NCI-H345 (cell line): ENCODE results near the gene MBTD1.
"Not testable (repeated sequence)": the region's sequence is repeated elsewhere in the genome, so short reads cannot be mapped to it uniquely, and the experiment has no call there.

Source experiments
- DNase-seq: peaks from one replicate; lab custom pipeline; 2025; lab: John Stamatoyannopoulos, UW

MBTD1 gene

DNA sequence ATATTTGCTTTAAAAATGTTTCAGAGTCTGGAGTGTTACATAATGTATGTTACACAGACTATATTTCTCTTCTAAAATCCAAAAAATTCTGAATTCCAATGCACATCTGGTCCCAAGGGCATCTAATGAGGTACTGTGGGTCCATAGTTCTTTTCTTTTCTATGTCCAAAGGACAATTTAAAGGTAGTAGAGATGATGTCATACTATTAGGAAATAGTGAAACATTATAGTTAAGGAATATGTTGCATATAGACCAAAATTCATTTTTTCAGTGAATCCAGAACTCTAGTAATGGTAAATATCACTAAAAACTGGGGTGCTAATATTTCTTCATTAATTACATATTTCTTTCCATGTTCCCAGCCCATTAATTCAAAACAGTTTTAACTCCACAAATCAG, 70.7 kb downstream of the MBTD1 start:
- no peak for DNase-seq

DNA sequence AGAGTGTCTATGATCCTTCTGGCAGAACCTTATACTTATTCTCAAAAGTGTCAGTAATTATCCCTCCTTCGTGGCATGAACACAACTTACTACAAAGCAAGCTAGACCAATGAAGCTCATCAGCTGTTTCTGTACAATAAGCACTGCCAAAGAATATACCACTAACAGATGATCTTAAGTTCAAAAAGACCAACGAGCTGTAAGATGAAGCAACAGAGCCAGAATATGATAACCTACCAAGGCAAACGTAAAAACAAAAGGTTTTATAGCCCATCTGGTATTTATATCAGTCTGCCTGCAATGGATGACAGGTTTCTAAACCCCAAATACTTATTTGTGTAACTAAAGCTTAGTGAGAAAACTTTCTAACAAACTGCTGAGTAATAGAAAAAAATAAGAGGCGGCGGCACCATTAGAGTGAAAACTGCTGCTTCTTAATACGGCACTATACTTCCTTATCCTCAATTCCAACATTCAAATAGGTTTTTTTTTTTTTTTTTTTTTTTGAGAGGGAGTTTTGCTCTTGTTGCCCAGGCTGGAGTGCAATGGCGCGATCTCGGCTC, 71.5 kb downstream of the MBTD1 start:
- DNase-seq: no peak

DNA sequence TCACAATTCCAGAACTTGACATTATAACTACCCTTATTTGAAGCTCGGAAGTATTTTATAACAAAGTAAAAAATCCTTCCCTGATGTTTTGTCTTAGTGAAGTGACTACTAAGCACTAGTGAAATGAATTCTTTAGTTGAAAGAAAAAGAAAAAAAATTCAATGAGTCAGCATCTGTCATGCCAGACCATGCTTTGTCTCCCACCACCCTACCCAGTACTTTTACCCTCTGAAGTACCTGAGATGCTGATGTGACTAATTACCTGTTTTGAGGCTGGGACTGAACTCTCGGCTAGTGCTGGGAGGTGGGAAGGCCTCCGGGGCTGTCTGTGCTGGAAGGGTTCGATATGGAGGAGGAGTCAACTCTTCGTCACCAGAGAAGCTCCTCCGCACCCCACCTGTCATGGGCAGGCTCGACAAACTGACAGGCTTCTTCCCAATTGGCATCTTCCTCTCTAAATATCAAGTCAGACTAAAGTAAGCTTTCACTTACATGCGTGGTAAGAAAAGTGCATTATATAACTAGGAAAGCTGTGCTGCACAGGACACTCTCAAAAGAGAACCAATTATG, 74.0 kb downstream of the MBTD1 start:
- no peak for DNase-seq

DNA sequence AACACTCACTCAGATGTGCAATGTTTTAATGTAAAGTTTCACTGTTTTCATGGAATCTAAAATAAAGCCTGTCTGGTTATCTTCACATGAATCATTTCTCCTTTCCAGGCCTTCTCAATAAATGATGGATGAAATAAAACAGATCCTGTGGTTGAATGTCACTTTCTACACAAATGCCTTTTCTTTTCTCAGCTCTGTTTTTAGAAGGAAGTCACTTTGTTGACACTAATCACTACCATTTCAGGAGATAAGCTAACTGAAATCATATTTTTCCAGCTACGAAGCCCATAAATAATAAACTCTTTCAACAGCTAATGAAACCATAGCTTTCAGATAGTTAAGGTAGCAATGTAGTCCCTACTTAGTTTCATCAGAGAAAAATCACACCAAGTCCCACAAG, 75.7 kb downstream of the MBTD1 start:
- no peak for DNase-seq

DNA sequence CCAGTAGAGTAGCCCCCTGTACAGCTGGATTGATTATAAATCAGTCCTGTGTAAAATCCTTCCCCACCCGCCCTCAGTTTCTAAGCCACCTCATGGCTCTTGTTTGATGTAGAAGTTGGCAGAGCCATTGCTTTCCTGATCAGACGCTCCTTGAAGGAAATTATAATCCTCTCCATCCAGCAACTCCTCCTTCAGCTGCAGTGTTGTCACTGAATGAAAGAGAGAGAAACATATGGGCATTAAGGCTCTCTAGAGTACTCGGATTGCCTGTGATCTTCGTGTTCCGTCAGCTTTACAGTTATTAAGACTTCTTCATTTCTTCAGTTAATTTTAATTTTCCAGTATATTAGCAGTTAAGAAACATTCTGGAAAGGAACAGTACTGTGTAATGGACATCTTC, 79.4 kb downstream of the MBTD1 start:
- no peak for DNase-seq

DNA sequence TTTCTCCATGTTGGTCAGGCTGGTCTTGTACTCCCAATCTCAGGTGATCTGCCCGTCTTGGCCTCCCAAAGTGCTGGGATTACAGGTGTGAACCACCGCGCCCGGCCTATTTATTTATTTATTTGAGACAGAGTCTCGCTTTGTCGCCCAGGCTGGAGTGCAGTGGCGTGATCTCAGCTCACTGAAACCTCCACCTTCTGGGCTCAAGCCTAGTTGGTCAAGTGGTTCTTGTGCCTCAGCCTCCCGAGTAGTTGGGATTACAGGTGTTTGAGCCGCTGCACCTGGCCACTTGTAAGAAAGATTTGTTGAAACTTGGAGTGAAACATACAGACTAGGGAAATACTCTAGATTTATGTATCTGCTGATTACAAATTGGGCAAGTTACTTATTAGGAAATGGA, 87.8 kb downstream of the MBTD1 start:
- DNase-seq: not testable (repeated sequence)

DNA sequence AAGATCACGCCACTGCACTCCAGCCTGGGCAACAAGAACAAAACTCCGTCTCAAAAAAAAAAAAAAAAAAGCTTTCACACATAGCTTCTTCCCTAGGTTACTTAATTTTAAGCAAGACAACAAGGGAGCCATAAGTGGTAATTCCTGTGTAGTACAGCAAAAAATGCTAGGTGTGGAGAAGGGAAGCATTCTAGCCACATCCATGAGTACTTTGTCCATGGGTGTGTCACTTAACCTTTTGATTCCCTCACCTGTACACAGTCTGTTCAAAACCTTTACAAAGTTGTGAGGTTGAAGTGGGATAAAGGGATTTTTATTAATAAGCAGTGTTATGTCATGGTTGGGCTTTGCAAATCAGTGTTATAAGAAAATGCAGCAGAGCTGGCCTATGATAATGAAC, 89.1 kb downstream of the MBTD1 start:
- no peak for DNase-seq

DNA sequence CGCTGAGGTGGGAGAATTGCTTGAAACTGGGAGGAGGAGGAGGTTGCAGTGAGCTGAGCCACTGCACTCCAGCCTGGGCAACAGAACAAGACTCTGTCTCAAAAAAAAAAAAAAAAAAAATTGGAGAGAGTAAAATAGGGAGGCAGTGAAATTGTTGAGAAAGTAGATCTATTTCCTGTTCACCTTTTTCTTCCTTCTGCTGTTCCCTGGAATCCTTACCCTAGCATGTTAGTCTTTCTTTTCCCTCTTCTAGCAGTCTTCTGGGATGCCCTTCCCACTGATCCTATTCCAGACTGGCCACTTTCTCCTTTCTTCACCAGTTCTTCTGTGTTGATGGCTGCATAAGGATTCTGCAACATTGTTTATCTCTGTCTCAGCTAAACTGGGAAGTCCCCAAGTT, 90.5 kb downstream of the MBTD1 start:
- DNase-seq: no peak

DNA sequence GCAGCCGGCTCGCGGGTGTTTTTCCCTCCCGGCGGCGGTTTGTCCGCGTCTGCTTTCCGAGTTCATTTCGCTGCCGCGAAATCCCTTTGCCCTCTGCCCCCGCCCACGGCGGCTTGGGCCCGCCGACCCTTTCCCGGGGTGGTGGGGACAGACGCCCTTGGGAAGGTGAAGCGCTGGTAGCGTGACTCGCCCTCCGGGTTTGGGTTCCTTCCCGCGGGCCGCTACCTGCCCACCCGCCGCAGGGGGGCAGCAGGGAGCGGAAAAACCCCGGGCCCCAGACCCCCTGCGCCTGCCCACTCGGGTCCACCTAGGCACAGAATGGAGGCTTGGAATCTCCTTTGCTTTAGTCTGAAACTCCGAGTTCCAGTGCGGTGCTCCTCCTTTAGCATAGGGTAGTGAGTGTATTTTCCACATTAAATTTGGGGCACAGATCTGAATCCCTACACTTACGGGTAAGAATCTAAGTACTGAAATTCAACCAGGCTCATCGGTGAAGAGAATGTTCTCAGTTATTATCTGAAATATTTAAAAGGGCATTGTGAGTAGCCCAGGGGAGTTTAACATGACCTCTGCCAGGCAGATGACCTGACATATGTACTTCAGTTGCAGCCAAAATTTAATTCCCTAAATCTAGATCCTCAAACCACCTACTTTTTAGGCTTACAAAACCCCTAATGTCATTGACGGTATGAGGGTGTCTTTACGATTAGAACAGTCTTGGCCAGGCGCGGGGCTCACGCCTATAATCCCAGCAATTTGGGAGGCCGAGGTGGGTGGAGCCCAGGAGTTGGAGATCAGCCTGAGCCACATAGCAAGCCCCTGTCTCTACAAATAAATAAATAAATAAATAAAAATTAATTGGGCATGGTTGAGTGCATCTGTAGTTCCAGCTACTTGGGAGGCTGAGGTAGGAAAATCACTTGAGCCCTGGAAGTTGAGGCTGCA, 92.6 kb downstream of the MBTD1 start:
- DNase-seq: peak; percentile 19

DNA sequence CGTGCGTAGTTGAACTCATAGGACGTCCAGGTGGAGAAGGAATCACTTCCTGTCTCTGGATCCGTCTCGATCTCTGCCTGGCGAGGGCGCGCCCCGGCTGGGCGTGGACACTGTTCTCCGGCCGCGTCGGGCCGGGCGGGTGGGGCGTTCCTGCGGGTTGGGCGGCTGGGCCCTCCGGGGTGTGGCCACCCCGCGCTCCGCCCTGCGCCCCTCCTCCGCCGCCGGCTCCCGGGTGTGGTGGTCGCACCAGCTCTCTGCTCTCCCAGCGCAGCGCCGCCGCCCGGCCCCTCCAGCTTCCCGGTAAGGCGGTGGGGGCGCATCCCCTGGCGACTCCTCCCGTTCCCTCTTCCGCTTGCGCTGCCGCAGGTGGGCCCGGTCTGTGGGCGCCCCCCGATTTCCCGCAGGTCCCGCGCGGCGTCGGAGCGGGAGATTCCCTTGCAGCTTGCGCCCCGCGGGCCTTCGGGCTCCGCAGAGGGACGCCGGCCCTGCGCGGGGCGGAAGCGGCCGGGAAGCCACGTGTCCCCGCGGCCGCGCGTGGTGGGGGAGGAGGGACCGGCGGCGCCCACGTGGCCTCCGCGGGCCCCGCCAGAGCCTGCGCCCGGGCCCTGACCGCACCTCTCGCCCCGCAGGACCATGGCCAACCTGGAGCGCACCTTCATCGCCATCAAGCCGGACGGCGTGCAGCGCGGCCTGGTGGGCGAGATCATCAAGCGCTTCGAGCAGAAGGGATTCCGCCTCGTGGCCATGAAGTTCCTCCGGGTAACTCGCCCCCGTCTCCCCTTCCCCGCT, 93.5 kb downstream of the MBTD1 start, which contains the start of gene NME2:
Gene NME2, plus strand, starts transcription at position 214 of the 789 bp plus-strand sequence. Its CDS starts 420 bp downstream, at position 634.
- peak; percentile 84 for DNase-seq

DNA sequence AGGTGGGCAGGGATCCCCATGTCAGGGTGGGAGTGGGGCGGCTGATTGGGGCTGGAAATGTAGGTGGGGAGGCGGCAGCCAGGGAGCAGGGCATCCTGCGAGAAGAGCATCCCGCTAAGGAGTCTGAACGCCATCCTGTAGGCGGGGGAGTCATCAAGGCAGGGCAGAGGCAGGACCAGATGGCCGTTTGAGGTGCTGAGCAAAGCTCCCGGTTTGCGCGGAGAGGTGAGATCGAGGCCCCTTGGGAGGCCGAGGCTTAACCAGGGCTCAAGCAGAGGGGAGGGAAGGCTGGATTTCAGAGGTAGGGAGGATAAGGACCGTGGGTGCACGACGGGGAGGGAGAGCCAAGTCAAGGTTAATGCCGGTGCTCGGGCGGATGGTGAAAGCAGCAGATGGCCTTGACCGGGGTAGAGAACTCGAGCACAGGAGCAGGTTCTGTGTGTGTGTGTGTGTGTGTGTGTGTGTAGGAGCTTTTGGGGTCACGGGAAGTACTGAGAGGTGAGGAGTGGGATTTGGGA, 94.1 kb downstream of the MBTD1 start:
- no peak for DNase-seq

DNA sequence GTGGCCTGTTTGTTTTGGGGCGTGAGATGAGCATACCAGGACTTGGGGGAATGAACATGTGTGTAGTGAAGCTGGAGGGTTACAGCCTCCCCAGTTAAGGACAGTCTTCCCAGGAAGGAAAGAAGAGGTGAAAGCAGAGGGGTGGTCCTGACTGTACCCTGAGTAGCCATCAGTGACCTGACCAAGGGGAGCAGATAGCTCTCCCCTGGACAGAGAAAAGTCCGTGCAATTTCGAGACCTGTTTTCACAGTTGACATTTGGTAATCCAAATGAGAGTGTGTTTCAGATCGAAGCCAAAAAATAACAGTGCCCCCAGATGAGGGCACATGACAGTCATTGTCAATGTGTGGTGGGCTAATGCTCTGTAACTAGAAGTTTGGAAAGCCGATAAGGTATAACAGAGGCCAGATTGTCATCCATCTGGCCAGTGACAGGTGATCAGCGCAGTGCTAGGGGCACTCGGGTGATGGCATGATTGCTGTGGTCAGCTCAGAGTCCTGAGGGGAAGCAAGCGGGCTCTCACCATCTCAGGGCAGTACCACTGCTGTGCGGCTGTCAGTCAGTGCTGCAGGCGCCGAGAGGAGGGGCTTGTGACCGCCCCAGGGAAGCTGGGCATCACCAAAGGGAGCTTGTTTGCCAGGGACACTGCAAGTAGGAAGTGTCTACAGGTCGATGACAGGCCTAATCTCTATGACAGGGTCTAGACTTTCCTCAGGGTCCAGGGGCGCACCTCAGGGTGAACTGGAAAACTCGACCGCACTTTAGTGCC, 94.8 kb downstream of the MBTD1 start:
- DNase-seq: peak; percentile 13

DNA sequence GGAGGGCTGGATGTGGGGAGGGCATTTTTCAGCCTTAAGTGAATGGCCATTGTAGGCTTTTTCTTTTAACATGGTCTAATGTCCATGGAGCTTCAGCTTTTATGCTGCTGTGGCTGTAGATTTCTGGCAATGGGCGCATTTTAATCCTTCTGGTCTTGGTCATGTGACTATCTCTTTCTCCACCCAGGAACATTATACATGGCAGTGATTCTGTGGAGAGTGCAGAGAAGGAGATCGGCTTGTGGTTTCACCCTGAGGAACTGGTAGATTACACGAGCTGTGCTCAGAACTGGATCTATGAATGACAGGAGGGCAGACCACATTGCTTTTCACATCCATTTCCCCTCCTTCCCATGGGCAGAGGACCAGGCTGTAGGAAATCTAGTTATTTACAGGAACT, 98.3 kb downstream of the MBTD1 start:
- no peak for DNase-seq

DNA sequence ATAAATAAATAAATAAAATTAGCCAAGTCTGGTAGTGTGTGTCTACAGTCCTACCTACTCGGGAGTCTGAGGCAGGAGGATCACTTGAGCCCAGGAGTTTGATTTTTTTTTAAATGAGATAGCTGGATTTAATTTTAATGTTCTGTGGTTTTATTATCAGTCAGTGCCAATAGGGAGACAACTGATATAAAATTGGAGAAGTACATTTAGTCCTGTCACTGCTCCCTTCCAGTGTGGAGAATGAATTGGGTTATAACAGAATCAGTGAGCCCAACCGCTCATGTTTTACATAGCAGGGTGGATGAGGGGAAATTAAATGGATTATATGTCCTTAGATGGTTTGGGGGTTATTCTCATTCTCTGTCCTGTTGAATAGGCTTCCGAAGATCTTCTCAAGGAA, 100.2 kb downstream of the MBTD1 start:
- no peak for DNase-seq

DNA sequence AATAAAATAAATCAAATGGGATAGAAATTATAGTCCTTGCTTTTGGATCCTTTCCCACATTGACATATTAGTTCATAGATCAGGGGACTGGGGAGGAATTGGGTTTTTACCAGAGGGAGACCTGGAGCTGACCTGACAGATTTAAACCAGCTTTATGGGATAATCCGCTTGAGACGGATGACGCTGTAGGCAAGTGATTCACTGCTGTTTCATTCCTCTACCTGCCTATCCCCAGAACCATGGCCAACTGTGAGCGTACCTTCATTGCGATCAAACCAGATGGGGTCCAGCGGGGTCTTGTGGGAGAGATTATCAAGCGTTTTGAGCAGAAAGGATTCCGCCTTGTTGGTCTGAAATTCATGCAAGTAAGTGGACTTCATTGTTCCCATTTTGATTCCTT, 104.4 kb downstream of the MBTD1 start:
- DNase-seq: no peak

DNA sequence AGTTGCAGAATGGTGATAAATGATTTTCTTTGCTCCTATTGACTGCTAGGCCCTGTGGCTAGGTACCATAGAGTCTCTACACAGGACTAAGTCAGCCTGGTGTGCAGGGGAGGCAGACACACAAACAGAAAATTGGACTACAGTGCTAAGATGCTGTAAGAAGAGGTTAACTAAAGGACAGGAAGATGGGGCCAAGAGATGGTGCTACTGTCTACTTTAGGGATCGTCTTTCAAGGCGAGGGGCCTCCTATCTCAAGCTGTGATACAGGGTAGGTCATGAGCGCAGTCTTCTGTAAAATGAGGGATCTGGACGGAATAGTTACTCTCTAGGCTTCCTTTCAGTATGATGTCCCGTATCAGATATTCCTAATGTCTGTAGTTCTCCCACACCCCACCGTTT, 105.7 kb downstream of the MBTD1 start:
- no peak for DNase-seq

DNA sequence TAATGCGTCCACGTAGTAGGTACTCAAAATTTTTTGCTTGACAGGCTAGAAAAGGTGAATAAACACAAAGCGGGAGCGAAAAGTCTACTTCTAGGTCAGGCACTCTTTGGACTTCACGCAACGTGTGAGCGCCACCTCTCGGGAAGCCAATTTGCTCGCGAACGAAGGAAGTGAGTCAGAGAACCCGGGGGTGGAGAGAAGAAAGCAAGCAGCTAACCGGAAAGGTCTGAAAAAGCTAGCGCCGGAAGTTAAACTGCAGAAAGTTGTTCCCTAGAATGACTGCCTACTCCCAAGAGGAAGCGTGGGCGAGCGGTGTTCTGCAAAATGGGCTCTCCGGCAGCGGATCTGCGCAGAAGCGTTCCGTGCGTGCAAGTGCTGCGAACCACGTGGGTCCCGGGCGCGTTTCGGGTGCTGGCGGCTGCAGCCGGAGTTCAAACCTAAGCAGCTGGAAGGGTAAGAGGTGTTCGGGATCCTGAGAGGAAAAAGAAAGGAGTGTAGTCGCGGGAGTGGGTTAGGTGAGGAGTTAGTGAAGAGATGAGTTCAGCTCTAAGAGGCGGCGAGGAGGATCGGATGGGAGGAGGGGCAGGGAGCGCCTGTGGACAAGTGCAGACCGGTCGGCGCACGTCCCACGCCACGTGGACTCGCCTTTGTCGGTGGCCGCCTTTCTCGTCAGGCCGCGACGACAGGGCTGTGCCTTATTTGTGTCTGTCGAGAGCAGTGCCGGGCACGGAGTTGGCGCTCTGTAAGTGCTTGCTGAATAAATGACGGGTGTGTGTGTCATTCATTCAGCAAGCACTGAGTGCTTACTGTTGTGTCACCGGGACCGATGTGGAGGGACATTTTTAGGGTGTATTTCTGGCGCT, 106.4 kb downstream of the MBTD1 start, which contains the start of gene NME1:
Gene NME1, plus strand, starts transcription at position 350 of the 863 bp plus-strand sequence. CDS start 2,096 bp downstream, outside the sequence.
- peak; percentile 99 for DNase-seq

DNA sequence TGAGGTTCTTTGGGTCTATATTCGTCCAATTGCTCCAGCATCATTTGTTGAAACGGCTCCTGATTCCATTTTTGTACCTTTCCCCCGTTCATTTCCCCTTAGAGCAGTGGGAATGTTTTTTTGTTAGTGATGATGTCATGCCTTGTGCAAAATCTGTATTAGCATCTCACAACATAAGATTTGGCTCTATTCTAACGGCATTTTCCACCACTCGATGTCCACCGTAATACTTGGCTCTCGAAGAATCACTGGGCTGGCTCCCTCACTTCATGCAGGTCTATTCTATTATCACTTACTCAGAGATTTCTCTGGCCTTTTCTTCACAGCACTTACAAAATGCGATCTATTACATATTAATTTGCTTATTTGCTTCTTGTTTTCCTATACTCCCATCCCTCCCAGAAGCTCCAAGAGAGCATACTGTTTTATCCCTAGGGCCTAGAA, 107.1 kb downstream of the MBTD1 start:
- DNase-seq: peak; percentile 41

DNA sequence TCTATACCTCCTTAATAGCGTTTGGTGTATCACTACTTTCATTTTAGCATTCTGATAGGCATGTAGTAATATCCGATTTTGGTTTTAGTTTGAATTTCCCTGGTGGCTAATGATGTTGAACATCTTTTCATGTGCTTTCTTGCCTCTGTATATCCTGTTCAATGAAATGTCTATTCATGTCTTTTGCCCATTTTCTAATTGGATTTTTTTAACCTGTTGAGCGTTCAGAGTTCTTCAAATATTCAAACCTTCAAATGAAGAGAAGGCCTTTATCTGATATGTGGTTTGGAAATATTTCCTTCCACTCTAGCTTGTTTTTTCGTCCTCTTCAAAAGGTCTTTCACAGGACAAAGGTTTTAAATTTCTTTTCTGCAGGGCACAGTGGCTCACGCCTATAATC, 108.9 kb downstream of the MBTD1 start:
- no peak for DNase-seq

DNA sequence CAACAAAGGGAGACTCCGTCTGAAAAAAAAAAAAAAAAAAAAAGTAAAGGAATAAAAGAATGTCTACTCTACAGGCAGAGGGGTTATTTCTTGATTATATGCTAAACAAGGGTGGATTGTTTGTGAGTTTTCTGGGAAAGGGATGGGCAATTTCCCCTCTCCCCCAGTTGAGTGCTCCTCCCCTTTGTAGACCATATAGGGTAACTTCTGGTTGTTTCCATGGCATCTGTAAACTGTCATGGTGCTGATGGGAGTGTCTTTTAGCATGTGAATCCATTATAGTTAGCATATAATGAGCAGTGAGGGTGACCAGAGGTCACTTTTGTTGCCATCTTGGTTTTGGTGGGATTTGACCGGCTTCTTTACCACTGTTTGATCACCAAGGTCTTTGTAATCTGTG, 110.7 kb downstream of the MBTD1 start:
- no peak for DNase-seq
